GM10266 (cell line): ENCODE results near the gene C1orf210.

Experiments
- DNase-seq: peaks from one replicate; pipeline ENCODE4 v3.0.0; 2012; ENCODE audit errors: extremely low spot score
- CTCF ChIP-seq: IDR thresholded peaks from 2 replicates; pipeline ENCODE4 v1.5.1; 2012; ENCODE audit warnings: mild to moderate bottlenecking, low read depth; ENCODE audit not compliant: control insufficient read depth, insufficient read depth; ENCODE audit errors: missing control alignments

The C1orf210 gene

GRCh38 chr1:43246466-43247213, 38.7 kb downstream of the C1orf210 start:
- DNase-seq, result no peak
- TF ChIP-seq CTCF, result no peak

DNA sequence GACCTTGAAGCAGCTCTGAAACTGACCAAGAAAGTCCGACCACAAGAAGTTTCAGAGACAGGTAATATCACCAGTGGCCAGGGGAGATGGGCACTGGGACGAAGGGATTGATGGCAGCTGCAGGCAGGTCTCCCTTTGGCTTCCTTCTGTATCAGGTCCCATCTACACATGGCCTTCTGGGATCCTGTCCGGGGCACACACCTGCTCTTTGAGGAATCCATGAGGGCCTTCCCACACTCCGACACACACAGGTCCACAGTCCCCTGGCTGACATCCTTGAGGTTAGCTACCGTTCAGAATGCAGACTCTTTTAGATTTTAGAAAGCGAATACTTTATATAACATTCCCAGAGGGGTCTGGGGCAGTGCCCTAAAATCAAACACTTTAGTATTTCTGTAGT, 42.1 kb downstream of the C1orf210 start:
- TF ChIP-seq CTCF, result no peak

DNA sequence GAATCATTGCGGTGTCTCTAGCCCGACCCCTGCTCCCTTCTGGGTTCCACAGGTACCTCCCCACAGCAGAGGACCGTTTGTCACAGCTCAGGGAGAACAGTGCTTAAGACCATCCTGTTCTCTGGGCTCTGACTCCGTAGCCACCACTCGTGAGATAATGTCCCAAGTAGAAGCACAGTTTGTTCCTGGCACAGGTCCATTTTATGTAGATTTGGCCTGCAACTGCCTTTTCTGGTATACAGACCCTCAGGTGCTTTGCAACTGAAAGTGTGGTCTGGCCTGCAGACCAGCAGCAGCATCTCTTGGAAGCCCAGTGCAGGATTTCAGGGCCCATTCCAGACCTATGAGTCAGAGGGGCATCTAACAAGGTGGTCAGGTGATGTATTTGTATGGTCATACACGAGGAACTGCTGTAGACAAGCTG, 44.0 kb downstream of the C1orf210 start:
- no peak for DNase-seq
- no peak for TF ChIP-seq CTCF

More for the DNA sequence above, 42.1 kb downstream of the C1orf210 start:
- no peak for DNase-seq

GRCh38 chr1:43239484-43239883, 45.9 kb downstream of the C1orf210 start:
- TF ChIP-seq CTCF, result no peak
- DNase-seq, result peak; percentile 75

DNA sequence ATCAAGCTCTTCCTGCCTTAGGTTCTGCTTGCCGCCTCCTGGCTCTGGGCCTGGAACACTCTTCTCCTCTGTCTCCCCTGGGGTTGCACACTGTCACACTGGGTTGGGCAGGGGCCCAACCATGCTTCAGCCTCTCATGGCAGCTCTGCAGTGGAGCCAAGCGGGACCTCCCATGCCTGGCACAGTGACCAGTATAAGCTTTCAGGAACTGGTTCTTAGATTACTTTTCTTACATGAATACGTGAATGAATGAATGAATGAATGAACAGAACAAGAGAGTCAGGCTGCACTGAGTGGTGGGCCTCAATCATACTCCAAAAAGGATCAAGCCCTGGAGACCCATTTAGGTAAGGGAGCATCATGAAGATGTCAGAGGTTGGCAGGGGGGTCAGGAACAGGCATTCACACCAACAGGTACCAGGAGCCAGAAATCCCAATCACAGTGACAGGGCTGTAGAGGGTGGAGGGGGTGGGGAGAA, 46.4 kb downstream of the C1orf210 start:
- TF ChIP-seq CTCF, result no peak
- no peak for DNase-seq

DNA sequence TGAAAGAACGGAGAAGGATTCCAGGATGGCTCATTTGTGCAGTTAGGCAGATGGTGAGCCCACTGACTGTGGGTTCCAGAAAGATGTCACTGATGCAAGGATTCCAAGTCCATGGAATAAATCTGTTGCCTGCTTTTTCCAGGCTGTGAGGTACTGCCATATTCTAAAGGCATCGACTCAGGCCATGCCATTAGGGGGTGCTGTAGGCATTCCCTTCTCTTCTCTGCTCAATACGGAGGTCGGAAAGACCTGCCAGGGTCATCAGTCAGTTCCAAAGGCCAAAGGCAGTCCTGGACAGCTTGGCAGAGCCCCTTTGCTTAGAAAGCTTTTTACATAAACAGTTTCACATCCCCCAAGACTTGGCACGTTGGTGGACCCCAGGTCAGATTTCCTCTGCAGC, 47.3 kb downstream of the C1orf210 start:
- DNase-seq, result peak; percentile 51

More for the DNA sequence above, 47.3 kb downstream of the C1orf210 start:
- peak; percentile 77 for TF ChIP-seq CTCF
